HG03571 (cell line): Measurements from ENCODE around the gene PIGB.
"Not testable (repeated sequence)": the region's sequence is repeated elsewhere in the genome, so short reads cannot be mapped to it uniquely, and the experiment has no call there.

Experiments
- ATAC-seq: cut with Tn5 transposase; IDR thresholded peaks from one replicate; pipeline ENCODE4 v1.9.1; 2021; ENCODE audit not compliant: unreplicated experiment

The PIGB gene

GRCh38 chr15:55372701-55373440 lies 53.8 kb downstream of the PIGB start:
- ATAC-seq: peak; percentile 51

GRCh38 chr15:55379095-55379494 lies 60.1 kb downstream of the PIGB start:
- ATAC-seq: no peak

GRCh38 chr15:55381595-55381994 lies 62.6 kb downstream of the PIGB start:
- ATAC-seq: no peak

- ATAC-seq: no peak
Observed at GRCh38 chr15:55383687-55384086, 64.7 kb downstream of the PIGB start.

GRCh38 chr15:55387027-55387426 lies 68.0 kb downstream of the PIGB start:
- no peak for ATAC-seq

- ATAC-seq: no peak
Observed at GRCh38 chr15:55389264-55389607, 70.2 kb downstream of the PIGB start.

- ATAC-seq: no peak
Observed at GRCh38 chr15:55394694-55395093, 75.7 kb downstream of the PIGB start.

- ATAC-seq: no peak
Observed at GRCh38 chr15:55398243-55398642, 79.2 kb downstream of the PIGB start.

- not testable (repeated sequence) for ATAC-seq
Observed at GRCh38 chr15:55400050-55400449, 81.0 kb downstream of the PIGB start.

- ATAC-seq: no peak
Observed at GRCh38 chr15:55401786-55402246, 82.8 kb downstream of the PIGB start.

- ATAC-seq: no peak
Observed at GRCh38 chr15:55402707-55403106, 83.7 kb downstream of the PIGB start.

- ATAC-seq: no peak
Observed at GRCh38 chr15:55403531-55403930, 84.5 kb downstream of the PIGB start.
